A549 treated with RU486 at 1 μM for 4 hours (cell line): ENCODE results near the gene DICER1. TPM values are rescaled to one million over a fixed set of nuclear protein-coding genes. Genes with fewer than 3 reads are reported as not detected.

ENCODE experiments used
- total RNA-seq: library from RNA; stranded (reverse); fragments of 200-300 nt; extraction: Qiagen RNA extraction; gene quantifications from 5 replicates; pipeline ENCODE4 v1.2.3, GENCODE V29; 2022; ENCODE audit warnings: low read depth

Gene DICER1, protein sequence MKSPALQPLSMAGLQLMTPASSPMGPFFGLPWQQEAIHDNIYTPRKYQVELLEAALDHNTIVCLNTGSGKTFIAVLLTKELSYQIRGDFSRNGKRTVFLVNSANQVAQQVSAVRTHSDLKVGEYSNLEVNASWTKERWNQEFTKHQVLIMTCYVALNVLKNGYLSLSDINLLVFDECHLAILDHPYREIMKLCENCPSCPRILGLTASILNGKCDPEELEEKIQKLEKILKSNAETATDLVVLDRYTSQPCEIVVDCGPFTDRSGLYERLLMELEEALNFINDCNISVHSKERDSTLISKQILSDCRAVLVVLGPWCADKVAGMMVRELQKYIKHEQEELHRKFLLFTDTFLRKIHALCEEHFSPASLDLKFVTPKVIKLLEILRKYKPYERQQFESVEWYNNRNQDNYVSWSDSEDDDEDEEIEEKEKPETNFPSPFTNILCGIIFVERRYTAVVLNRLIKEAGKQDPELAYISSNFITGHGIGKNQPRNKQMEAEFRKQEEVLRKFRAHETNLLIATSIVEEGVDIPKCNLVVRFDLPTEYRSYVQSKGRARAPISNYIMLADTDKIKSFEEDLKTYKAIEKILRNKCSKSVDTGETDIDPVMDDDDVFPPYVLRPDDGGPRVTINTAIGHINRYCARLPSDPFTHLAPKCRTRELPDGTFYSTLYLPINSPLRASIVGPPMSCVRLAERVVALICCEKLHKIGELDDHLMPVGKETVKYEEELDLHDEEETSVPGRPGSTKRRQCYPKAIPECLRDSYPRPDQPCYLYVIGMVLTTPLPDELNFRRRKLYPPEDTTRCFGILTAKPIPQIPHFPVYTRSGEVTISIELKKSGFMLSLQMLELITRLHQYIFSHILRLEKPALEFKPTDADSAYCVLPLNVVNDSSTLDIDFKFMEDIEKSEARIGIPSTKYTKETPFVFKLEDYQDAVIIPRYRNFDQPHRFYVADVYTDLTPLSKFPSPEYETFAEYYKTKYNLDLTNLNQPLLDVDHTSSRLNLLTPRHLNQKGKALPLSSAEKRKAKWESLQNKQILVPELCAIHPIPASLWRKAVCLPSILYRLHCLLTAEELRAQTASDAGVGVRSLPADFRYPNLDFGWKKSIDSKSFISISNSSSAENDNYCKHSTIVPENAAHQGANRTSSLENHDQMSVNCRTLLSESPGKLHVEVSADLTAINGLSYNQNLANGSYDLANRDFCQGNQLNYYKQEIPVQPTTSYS (N-terminal part only)
- total RNA-seq, result 18.3 to 21.7 TPM (median 19.3 TPM) in 5 replicates

DNA sequence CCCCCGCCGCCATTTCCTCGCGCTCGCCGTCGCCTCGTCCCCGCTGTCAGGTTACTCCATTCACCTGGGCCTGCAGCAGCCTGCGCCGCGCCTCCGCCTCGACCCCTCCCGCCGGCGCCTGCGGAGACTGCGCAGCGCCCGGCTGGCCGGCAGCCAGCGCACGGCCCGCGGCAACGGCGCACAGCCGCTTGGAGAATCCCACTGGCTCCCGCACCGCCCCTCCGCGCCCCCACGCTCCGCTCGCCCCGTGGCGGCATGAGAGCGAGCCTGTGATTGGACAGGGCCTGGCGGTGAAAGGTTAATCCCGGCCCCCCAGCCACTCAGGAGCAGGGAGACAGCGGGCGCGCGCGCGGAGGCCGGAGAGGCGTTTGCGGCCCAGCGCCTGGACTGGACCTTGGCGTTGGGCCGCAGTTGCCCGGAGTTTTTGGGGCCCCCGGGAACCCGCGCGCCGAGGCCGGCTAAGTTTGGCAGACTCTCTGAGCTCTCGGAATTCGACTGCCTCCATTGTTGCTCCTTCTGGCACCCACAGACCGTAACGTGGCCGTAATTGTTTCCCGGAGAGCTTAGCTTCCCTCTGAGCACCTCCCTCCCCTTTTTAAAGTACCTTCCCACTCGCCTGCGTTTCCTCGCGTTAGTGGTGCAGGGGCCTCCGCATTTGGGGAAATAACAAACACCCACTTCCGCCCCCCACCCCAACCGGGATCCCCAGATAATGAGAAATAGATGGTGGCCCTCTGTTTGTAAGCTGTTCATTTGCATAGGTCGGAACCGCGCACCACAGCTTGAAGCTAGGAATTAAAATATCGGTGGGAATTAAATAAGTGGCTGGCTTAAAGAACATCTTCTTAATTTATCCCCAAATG lies at the start of gene DICER1:
Gene DICER1, minus strand, starts transcription at position 203 of the 863 bp plus-strand sequence. CDS start 24,071 bp downstream, outside the sequence.

Other genes starting within 250 kb of the DICER1 start
- 4.4 to 5.9 TPM (median 4.8 TPM) in 5 replicates for gene CLMN, start 162.4 kb upstream of the DICER1 start, total RNA-seq